GM23338 (cell line): ENCODE data around the gene PDSS2. TPM values are rescaled to one million over a fixed set of nuclear protein-coding genes. Genes with fewer than 3 reads are reported as not detected.

Experiments
- ATAC-seq: fragments of 200-7000 bp; cut with Tn5 transposase; 3 replicates; pipeline ENCODE4 v1.9.1; 2020
- DNase-seq: peaks from one replicate; pipeline ENCODE4 v3.0.0-alpha.2; 2015; ENCODE audit warnings: low spot score
- H2AFZ ChIP-seq: fragments of 200-600 bp; sonication (generic); 2 replicates; pipeline ENCODE4 v1.8.0; 2016; ENCODE audit warnings: antibody characterized with exemption, mild to moderate bottlenecking, moderate library complexity
- H3F3A ChIP-seq: fragments of 200-600 bp; sonication (generic); replicated peaks from 2 replicates; pipeline ENCODE4 v1.8.0; 2017; ENCODE audit warnings: antibody characterized with exemption, mixed run types, low read depth
- H3K27ac ChIP-seq: fragments of 200-600 bp; sonication (generic); 2 replicates; pipeline ENCODE4 v1.6.1; 2016; ENCODE audit warnings: low read depth
- H3K27me3 ChIP-seq: fragments of 200-600 bp; sonication (generic); 2 replicates; pipeline ENCODE4 v1.8.0; 2016; ENCODE audit warnings: mild to moderate bottlenecking, mixed run types, moderate library complexity; ENCODE audit not compliant: insufficient read depth
- H3K36me3 ChIP-seq: fragments of 200-600 bp; sonication (generic); 2 replicates; pipeline ENCODE4 v1.8.0; 2016; ENCODE audit warnings: mild to moderate bottlenecking; ENCODE audit not compliant: insufficient read depth
- H3K4me1 ChIP-seq: fragments of 200-600 bp; sonication (generic); 2 replicates; pipeline ENCODE4 v1.8.0; 2016; ENCODE audit warnings: mild to moderate bottlenecking, moderate library complexity; ENCODE audit not compliant: insufficient read depth
- H3K4me2 ChIP-seq: fragments of 200-600 bp; sonication (generic); 2 replicates; pipeline ENCODE4 v1.7.1; 2017; ENCODE audit warnings: mixed run types
- H3K4me3 ChIP-seq: fragments of 200-600 bp; sonication (generic); 2 replicates; pipeline ENCODE4 v1.6.1; 2016; ENCODE audit warnings: mixed run types
- H3K79me2 ChIP-seq: fragments of 200-600 bp; sonication (generic); replicated peaks from 2 replicates; pipeline ENCODE4 v1.8.0; 2017; ENCODE audit warnings: mild to moderate bottlenecking; ENCODE audit not compliant: insufficient read depth
- H3K9me2 ChIP-seq: fragments of 200-600 bp; sonication (generic); 2 replicates; pipeline ENCODE4 v1.8.0; 2017; ENCODE audit not compliant: insufficient read depth
- H4K20me1 ChIP-seq: fragments of 200-600 bp; sonication (generic); replicated peaks from 2 replicates; pipeline ENCODE4 v1.8.0; 2017; ENCODE audit warnings: mild to moderate bottlenecking; ENCODE audit not compliant: insufficient read depth
- H3K27ac Mint-ChIP-seq: 2 replicates; pipeline ENCODE4 v1.8.0; 2020; ENCODE audit warnings: inconsistent platforms, mild to moderate bottlenecking, moderate library complexity, mixed read lengths
- H3K27me3 Mint-ChIP-seq: 3 replicates; pipeline ENCODE4 v1.8.0; 2022; ENCODE audit warnings: low read depth, mild to moderate bottlenecking, moderate library complexity, mixed read lengths, inconsistent platforms; ENCODE audit not compliant: insufficient read depth, poor library complexity
- H3K36me3 Mint-ChIP-seq: 3 replicates; pipeline ENCODE4 v1.8.0; 2021; ENCODE audit warnings: low read depth, mild to moderate bottlenecking, inconsistent platforms, moderate library complexity, mixed read lengths
- H3K4me1 Mint-ChIP-seq: 3 replicates; pipeline ENCODE4 v1.8.0; 2020; ENCODE audit warnings: mild to moderate bottlenecking, inconsistent platforms, mixed read lengths
- H3K4me3 Mint-ChIP-seq: 3 replicates; pipeline ENCODE4 v1.8.0; 2021; ENCODE audit warnings: moderate library complexity, mild to moderate bottlenecking, inconsistent platforms, mixed read lengths
- H3K9me3 Mint-ChIP-seq: 3 replicates; pipeline ENCODE4 v1.8.0; 2020; ENCODE audit warnings: moderate library complexity, mild to moderate bottlenecking, inconsistent platforms, mixed read lengths
- EZH2 ChIP-seq: fragments of 200-600 bp; sonication (generic); IDR thresholded peaks from one replicate; pipeline ENCODE4 v1.8.0; 2017; ENCODE audit warnings: antibody characterized with exemption, mild to moderate bottlenecking, low read depth; ENCODE audit not compliant: unreplicated experiment
- EZH2phosphoT487 ChIP-seq: fragments of 200-600 bp; sonication (generic); IDR thresholded peaks from one replicate; pipeline ENCODE4 v1.8.1; 2018; ENCODE audit warnings: antibody characterized with exemption; ENCODE audit not compliant: unreplicated experiment
- JUNB ChIP-seq: IDR thresholded peaks from one replicate; pipeline ENCODE4 v1.6.1; 2016; ENCODE audit warnings: antibody characterized with exemption; ENCODE audit not compliant: unreplicated experiment
- POLR2AphosphoS5 ChIP-seq: IDR thresholded peaks from 2 replicates; pipeline ENCODE4 v1.6.1; 2016; ENCODE audit warnings: antibody characterized with exemption, low read depth
- STAT1 ChIP-seq: IDR thresholded peaks from one replicate; pipeline ENCODE4 v1.6.1; 2016; ENCODE audit warnings: antibody characterized with exemption; ENCODE audit not compliant: unreplicated experiment
- ZNF331 ChIP-seq: fragments of 250-450 bp; sonication (Bioruptor Pico); IDR thresholded peaks from 2 replicates; pipeline ENCODE4 v1.5.0; 2020; ENCODE audit warnings: low read depth, mild to moderate bottlenecking, moderate library complexity
- polyA plus RNA-seq: library from polyadenylated mRNA; unstranded; fragments of >200 nt; fragmentation: Nextera tagmentation; extraction: Ambion mirVana; gene quantifications from 2 replicates; pipeline ENCODE4 v1.2.1, GENCODE V29; 2016
- total RNA-seq: library from RNA; depleted of rRNA; stranded (reverse); fragments of >200 nt; shearing (Covaris generic); gene quantifications from 2 replicates; pipeline ENCODE4 v1.2.3, GENCODE V29; 2014
- TF ChIP-seq, protein P1 (sequence below): fragments of 250-450 bp; sonication (Bioruptor Pico); IDR thresholded peaks from 2 replicates; pipeline ENCODE4 v1.5.0; 2020; ENCODE audit warnings: mild to moderate bottlenecking, moderate library complexity
- TF ChIP-seq, protein P2 (sequence below), 2 experiments: fragments of 200-600 bp in 1 of 2; sonication (generic) in 1 of 2; conservative IDR thresholded peaks; 2 replicates each; pipeline versions ENCODE4 v1.5.1 to v1.6.1; 2016 to 2017; ENCODE audit warnings: antibody characterized with exemption in 2 of 2, low read depth in 2 of 2, mild to moderate bottlenecking in 2 of 2, moderate library complexity in 1 of 2

PDSS2 gene
- total and polyA plus RNA-seq, 2 experiments from 2014 or later = 7.3 to 16.7 TPM

DNA sequence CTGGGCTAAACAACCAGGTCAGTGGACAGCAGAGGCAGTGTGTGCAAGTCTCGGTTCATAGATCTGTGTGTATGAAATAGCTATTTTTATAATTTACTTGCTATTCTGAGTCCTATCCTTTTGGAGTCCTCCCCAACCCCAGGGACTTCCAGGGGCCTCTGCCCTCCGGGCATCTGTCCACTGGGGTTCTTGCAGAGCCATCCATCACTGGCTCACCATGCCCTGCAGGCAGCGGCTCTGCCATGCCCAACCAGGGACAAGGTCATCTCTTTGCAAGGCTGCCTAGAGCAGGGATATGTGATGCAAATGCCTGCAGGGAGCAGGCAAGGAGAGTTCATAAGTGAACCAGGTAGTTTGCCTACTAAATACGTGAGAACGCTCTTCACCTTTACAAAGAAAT, 333.6 kb downstream of the PDSS2 start:
- H3K27ac ChIP-seq = no peak overlapping the region
- H3K36me3 Mint-ChIP-seq = no peaks in the 10 kb centered on the region
- H2AFZ ChIP-seq = no peak overlapping the region
- no peaks in the 10 kb centered on the region for H3K9me2 ChIP-seq
- no peaks in the 10 kb centered on the region for H3K79me2 ChIP-seq
- no peak overlapping the region for H3K4me3 Mint-ChIP-seq
- no peak overlapping the region for H3K4me3 ChIP-seq
- H3K27ac Mint-ChIP-seq = no peak overlapping the region
- H4K20me1 ChIP-seq = no peaks in the 10 kb centered on the region
- no peak for TF ChIP-seq EZH2
- TF ChIP-seq, protein P1, sequence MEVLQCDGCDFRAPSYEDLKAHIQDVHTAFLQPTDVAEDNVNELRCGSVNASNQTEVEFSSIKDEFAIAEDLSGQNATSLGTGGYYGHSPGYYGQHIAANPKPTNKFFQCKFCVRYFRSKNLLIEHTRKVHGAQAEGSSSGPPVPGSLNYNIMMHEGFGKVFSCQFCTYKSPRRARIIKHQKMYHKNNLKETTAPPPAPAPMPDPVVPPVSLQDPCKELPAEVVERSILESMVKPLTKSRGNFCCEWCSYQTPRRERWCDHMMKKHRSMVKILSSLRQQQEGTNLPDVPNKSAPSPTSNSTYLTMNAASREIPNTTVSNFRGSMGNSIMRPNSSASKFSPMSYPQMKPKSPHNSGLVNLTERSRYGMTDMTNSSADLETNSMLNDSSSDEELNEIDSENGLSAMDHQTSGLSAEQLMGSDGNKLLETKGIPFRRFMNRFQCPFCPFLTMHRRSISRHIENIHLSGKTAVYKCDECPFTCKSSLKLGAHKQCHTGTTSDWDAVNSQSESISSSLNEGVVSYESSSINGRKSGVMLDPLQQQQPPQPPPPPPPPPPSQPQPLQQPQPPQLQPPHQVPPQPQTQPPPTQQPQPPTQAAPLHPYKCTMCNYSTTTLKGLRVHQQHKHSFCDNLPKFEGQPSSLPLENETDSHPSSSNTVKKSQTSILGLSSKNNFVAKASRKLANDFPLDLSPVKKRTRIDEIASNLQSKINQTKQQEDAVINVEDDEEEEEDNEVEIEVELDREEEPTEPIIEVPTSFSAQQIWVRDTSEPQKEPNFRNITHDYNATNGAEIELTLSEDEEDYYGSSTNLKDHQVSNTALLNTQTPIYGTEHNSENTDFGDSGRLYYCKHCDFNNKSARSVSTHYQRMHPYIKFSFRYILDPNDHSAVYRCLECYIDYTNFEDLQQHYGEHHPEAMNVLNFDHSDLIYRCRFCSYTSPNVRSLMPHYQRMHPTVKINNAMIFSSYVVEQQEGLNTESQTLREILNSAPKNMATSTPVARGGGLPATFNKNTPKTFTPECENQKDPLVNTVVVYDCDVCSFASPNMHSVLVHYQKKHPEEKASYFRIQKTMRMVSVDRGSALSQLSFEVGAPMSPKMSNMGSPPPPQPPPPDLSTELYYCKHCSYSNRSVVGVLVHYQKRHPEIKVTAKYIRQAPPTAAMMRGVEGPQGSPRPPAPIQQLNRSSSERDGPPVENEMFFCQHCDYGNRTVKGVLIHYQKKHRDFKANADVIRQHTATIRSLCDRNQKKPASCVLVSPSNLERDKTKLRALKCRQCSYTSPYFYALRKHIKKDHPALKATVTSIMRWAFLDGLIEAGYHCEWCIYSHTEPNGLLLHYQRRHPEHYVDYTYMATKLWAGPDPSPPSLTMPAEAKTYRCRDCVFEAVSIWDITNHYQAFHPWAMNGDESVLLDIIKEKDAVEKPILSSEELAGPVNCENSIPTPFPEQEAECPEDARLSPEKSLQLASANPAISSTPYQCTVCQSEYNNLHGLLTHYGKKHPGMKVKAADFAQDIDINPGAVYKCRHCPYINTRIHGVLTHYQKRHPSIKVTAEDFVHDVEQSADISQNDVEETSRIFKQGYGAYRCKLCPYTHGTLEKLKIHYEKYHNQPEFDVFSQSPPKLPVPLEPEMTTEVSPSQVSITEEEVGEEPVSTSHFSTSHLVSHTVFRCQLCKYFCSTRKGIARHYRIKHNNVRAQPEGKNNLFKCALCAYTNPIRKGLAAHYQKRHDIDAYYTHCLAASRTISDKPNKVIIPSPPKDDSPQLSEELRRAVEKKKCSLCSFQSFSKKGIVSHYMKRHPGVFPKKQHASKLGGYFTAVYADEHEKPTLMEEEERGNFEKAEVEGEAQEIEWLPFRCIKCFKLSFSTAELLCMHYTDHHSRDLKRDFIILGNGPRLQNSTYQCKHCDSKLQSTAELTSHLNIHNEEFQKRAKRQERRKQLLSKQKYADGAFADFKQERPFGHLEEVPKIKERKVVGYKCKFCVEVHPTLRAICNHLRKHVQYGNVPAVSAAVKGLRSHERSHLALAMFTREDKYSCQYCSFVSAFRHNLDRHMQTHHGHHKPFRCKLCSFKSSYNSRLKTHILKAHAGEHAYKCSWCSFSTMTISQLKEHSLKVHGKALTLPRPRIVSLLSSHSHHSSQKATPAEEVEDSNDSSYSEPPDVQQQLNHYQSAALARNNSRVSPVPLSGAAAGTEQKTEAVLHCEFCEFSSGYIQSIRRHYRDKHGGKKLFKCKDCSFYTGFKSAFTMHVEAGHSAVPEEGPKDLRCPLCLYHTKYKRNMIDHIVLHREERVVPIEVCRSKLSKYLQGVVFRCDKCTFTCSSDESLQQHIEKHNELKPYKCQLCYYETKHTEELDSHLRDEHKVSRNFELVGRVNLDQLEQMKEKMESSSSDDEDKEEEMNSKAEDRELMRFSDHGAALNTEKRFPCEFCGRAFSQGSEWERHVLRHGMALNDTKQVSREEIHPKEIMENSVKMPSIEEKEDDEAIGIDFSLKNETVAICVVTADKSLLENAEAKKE = no peak
- TF ChIP-seq STAT1 = no peak
- no peak for TF ChIP-seq ZNF331 (CRISPR knock-in tag)
- TF ChIP-seq, protein P2, sequence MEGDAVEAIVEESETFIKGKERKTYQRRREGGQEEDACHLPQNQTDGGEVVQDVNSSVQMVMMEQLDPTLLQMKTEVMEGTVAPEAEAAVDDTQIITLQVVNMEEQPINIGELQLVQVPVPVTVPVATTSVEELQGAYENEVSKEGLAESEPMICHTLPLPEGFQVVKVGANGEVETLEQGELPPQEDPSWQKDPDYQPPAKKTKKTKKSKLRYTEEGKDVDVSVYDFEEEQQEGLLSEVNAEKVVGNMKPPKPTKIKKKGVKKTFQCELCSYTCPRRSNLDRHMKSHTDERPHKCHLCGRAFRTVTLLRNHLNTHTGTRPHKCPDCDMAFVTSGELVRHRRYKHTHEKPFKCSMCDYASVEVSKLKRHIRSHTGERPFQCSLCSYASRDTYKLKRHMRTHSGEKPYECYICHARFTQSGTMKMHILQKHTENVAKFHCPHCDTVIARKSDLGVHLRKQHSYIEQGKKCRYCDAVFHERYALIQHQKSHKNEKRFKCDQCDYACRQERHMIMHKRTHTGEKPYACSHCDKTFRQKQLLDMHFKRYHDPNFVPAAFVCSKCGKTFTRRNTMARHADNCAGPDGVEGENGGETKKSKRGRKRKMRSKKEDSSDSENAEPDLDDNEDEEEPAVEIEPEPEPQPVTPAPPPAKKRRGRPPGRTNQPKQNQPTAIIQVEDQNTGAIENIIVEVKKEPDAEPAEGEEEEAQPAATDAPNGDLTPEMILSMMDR (conservative IDR thresholded peaks at IDR 0.05; ENCODE audit: low read depth in 2 of 2) = no peak
- TF ChIP-seq EZH2phosphoT487 = no peak
- no peak for TF ChIP-seq POLR2AphosphoS5
- TF ChIP-seq JUNB = no peak
- H3K4me1 ChIP-seq = no peaks in the 10 kb centered on the region; the same call in 1 of the 2 replicates
- no peaks in the 10 kb centered on the region for H3K27me3 ChIP-seq
- no peaks in the 10 kb centered on the region for H3K9me3 Mint-ChIP-seq
- no peak overlapping the region for H3K4me2 ChIP-seq
- H3K27me3 Mint-ChIP-seq = peaks cover 3% of the 10 kb centered on the region
- ATAC-seq (no peak), DNase-seq (no peak)
- no peaks in the 10 kb centered on the region for H3K36me3 ChIP-seq
- no peaks in the 10 kb centered on the region for H3F3A ChIP-seq
- H3K4me1 Mint-ChIP-seq = peaks cover 33% of the 10 kb centered on the region
